OCI-LY1 (cell line): ENCODE measurements around the gene XRRA1.

Experiments used
- EZH2 ChIP-seq: fragments of 200-600 bp; sonication (generic), shearing (Covaris generic); IDR thresholded peaks from 2 replicates; pipeline ENCODE4 v1.8.0; 2017; ENCODE audit warnings: borderline replicate concordance, mixed run types, mild to moderate bottlenecking, antibody characterized with exemption, low read length, moderate library complexity, mixed read lengths
- TF ChIP-seq, protein P1 (sequence below): fragments of 200-600 bp; sonication (generic), shearing (Covaris generic); IDR thresholded peaks from 2 replicates; pipeline ENCODE4 v1.5.1; 2017; ENCODE audit warnings: mild to moderate bottlenecking, antibody characterized with exemption, low read length, moderate library complexity, mixed read lengths

DNA sequence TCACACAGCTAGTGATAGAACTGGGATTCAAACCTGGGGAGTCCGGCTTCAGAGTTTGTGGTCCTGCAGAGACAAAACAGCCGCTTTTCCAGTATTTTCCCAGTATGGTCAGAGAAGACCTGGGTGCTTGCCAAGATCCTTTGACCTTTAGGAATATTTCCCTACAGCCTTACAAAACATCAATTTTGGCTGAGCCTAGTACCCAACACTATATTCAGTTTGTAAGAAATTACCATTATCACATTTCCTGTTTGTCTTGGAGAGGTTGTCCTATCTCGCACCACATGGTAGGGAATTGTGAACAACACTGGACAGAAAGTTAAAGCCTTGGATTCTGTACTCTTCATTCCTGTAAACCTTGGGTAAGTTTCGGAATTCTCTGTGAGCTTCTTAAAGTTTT lies 29.1 kb upstream of the XRRA1 start:
- TF ChIP-seq, protein P1, sequence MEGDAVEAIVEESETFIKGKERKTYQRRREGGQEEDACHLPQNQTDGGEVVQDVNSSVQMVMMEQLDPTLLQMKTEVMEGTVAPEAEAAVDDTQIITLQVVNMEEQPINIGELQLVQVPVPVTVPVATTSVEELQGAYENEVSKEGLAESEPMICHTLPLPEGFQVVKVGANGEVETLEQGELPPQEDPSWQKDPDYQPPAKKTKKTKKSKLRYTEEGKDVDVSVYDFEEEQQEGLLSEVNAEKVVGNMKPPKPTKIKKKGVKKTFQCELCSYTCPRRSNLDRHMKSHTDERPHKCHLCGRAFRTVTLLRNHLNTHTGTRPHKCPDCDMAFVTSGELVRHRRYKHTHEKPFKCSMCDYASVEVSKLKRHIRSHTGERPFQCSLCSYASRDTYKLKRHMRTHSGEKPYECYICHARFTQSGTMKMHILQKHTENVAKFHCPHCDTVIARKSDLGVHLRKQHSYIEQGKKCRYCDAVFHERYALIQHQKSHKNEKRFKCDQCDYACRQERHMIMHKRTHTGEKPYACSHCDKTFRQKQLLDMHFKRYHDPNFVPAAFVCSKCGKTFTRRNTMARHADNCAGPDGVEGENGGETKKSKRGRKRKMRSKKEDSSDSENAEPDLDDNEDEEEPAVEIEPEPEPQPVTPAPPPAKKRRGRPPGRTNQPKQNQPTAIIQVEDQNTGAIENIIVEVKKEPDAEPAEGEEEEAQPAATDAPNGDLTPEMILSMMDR = no peak
- TF ChIP-seq EZH2 = no peak
